Measurements from ENCODE around the gene PSTPIP1. TPM values are rescaled to one million over a fixed set of nuclear protein-coding genes. Genes with fewer than 3 reads are reported as not detected.

PSTPIP1 gene
- total and polyA plus RNA-seq, 2 experiments from 2014 or later, result 0.80 to 3.7 TPM

GRCh38 chr15:76986743-76987142 is 8.2 kb upstream of the PSTPIP1 start:
- Mint-ChIP-seq H3K27me3 (ENCODE audit: insufficient read depth, low read depth, poor library complexity) (no peaks in the 10 kb centered on the region), H3K36me3 (ENCODE audit: low read depth) (no peaks in the 10 kb centered on the region), H3K4me3 (no peak overlapping the region), H3K9me3 (no peaks in the 10 kb centered on the region), H3K27ac (no peak overlapping the region), H3K4me1 (peaks cover 8% of the 10 kb centered on the region)
- Histone ChIP-seq H3F3A (replicated peaks; ENCODE audit: low read depth) (no peaks in the 10 kb centered on the region), H3K36me3 (ENCODE audit: insufficient read depth) (no peaks in the 10 kb centered on the region), H3K27me3 (ENCODE audit: insufficient read depth) (no peaks in the 10 kb centered on the region), H3K4me1 (ENCODE audit: insufficient read depth) (no peaks in the 10 kb centered on the region), H3K4me3 (no peak overlapping the region), H3K79me2 (replicated peaks; ENCODE audit: insufficient read depth) (no peaks in the 10 kb centered on the region), H3K9me2 (ENCODE audit: insufficient read depth) (no peaks in the 10 kb centered on the region), H4K20me1 (replicated peaks; ENCODE audit: insufficient read depth) (no peaks in the 10 kb centered on the region), H3K4me2 (no peak overlapping the region), H3K27ac (ENCODE audit: low read depth) (no peak overlapping the region), H2AFZ (no peak overlapping the region)
- DNase-seq (ENCODE audit: low spot score), result no peak
- no peak for TF ChIP-seq POLR2AphosphoS5 (IDR thresholded peaks at IDR 0.05; ENCODE audit: low read depth)
- TF ChIP-seq ZNF331 (CRISPR knock-in tag; IDR thresholded peaks at IDR 0.05; ENCODE audit: low read depth), result no peak
- no peak for TF ChIP-seq NANOG (IDR thresholded peaks at IDR 0.05; ENCODE audit: borderline replicate concordance)
- ATAC-seq, result peak; percentile 47

- no peaks in the 10 kb centered on the region for H3K27me3 ChIP-seq (ENCODE audit: insufficient read depth)
- peaks cover 8% of the 10 kb centered on the region for H3K4me1 Mint-ChIP-seq
- no peak overlapping the region for H2AFZ ChIP-seq
- no peak overlapping the region for H3K4me2 ChIP-seq
- no peaks in the 10 kb centered on the region for H3K9me3 Mint-ChIP-seq
- H3K9me2 ChIP-seq (ENCODE audit: insufficient read depth), result no peaks in the 10 kb centered on the region
- H3K36me3 ChIP-seq (ENCODE audit: insufficient read depth), result no peaks in the 10 kb centered on the region
- no peak overlapping the region for H3K4me3 Mint-ChIP-seq
- H3K27ac ChIP-seq (ENCODE audit: low read depth), result no peak overlapping the region
- H3K36me3 Mint-ChIP-seq (ENCODE audit: low read depth), result no peaks in the 10 kb centered on the region
- no peaks in the 10 kb centered on the region for H3K79me2 ChIP-seq (replicated peaks; ENCODE audit: insufficient read depth)
- H3K4me3 ChIP-seq, result no peak overlapping the region
- H3K4me1 ChIP-seq (ENCODE audit: insufficient read depth), result no peaks in the 10 kb centered on the region
- no peak overlapping the region for H3K27ac Mint-ChIP-seq
- no peaks in the 10 kb centered on the region for H3F3A ChIP-seq (replicated peaks; ENCODE audit: low read depth)
- H4K20me1 ChIP-seq (replicated peaks; ENCODE audit: insufficient read depth), result no peaks in the 10 kb centered on the region
- no peak for DNase-seq (ENCODE audit: low spot score)
- ATAC-seq, result no peak
- no peaks in the 10 kb centered on the region for H3K27me3 Mint-ChIP-seq (ENCODE audit: insufficient read depth, low read depth, poor library complexity)
- TF ChIP-seq EZH2 (IDR thresholded peaks at IDR 0.05; ENCODE audit: low read depth, unreplicated experiment) (no peak), POLR2AphosphoS5 (IDR thresholded peaks at IDR 0.05; ENCODE audit: low read depth) (no peak), ZNF462 (CRISPR knock-in tag; IDR thresholded peaks at IDR 0.05) (no peak), REST (IDR thresholded peaks at IDR 0.05; ENCODE audit: unreplicated experiment) (no peak), ZNF331 (CRISPR knock-in tag; IDR thresholded peaks at IDR 0.05; ENCODE audit: low read depth) (no peak), NANOG (IDR thresholded peaks at IDR 0.05; ENCODE audit: borderline replicate concordance) (no peak), CREB1 (CRISPR knock-in tag; IDR thresholded peaks at IDR 0.05; ENCODE audit: low read depth) (no peak), JUNB (IDR thresholded peaks at IDR 0.05; ENCODE audit: unreplicated experiment) (no peak), CTCF (conservative IDR thresholded peaks at IDR 0.05; ENCODE audit: low read depth in 2 of 2) (no peak)
Observed at GRCh38 chr15:76987276-76987675, 7.7 kb upstream of the PSTPIP1 start.
